ENCODE data around the gene RAB33B.

RAB33B gene

DNA sequence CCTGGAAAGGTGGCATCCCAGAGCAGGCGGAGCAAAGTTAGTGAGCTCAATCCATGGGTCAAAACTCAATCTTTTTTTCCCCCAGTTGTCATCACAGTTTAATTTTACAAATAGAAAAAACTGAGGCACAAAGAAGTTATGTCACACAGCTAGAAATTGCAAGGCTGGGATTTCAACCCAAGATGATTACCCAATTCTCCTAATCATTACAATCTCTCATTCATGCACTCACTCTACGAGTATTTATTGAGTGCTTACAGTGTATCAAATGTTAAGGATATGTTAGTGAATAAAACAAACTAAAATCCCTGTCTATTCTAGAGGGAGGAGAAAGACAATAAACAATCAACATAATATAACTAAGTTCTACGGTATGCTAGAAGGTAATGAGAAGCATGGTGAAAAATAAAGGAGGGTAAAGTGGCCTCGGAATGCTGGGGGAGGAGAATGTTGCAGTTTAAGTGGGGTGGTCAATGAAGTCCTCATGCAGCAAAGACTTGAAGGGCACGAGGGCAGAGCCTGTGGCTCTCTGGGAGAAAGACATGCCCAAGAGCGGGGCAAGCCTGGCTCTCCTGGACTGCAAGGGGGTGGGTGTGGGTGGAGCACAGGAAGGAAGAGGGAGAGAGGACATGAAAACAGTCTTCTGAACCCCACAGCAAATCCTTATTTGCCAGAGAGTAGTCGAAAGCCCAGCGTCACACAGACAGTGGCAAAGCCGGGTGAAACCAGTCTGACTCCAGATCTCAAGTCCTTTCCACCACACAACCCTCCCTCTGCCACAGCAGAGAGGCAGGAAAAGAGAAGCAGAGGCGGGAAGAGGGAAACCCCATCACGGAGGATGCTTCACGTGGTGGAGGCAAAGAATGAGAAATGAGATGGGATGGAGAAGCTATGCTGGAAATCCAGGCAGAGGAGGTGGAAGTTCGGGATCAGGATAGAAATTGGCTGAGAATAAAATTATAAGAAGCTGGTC lies 48.3 kb downstream of the RAB33B start:
- TF ChIP-seq POLR2AphosphoS5 (IDR thresholded peaks at IDR 0.05; ENCODE audit: low read depth) (no peak), GABPA (IDR thresholded peaks at IDR 0.05; ENCODE audit: low read depth) (no peak), SPI1 (IDR thresholded peaks at IDR 0.05; ENCODE audit: borderline replicate concordance, low read depth) (no peak)
- TF ChIP-seq, protein P1, sequence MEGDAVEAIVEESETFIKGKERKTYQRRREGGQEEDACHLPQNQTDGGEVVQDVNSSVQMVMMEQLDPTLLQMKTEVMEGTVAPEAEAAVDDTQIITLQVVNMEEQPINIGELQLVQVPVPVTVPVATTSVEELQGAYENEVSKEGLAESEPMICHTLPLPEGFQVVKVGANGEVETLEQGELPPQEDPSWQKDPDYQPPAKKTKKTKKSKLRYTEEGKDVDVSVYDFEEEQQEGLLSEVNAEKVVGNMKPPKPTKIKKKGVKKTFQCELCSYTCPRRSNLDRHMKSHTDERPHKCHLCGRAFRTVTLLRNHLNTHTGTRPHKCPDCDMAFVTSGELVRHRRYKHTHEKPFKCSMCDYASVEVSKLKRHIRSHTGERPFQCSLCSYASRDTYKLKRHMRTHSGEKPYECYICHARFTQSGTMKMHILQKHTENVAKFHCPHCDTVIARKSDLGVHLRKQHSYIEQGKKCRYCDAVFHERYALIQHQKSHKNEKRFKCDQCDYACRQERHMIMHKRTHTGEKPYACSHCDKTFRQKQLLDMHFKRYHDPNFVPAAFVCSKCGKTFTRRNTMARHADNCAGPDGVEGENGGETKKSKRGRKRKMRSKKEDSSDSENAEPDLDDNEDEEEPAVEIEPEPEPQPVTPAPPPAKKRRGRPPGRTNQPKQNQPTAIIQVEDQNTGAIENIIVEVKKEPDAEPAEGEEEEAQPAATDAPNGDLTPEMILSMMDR (IDR thresholded peaks at IDR 0.05; ENCODE audit: insufficient read depth, low read length): no peak
- TF ChIP-seq, protein P2, sequence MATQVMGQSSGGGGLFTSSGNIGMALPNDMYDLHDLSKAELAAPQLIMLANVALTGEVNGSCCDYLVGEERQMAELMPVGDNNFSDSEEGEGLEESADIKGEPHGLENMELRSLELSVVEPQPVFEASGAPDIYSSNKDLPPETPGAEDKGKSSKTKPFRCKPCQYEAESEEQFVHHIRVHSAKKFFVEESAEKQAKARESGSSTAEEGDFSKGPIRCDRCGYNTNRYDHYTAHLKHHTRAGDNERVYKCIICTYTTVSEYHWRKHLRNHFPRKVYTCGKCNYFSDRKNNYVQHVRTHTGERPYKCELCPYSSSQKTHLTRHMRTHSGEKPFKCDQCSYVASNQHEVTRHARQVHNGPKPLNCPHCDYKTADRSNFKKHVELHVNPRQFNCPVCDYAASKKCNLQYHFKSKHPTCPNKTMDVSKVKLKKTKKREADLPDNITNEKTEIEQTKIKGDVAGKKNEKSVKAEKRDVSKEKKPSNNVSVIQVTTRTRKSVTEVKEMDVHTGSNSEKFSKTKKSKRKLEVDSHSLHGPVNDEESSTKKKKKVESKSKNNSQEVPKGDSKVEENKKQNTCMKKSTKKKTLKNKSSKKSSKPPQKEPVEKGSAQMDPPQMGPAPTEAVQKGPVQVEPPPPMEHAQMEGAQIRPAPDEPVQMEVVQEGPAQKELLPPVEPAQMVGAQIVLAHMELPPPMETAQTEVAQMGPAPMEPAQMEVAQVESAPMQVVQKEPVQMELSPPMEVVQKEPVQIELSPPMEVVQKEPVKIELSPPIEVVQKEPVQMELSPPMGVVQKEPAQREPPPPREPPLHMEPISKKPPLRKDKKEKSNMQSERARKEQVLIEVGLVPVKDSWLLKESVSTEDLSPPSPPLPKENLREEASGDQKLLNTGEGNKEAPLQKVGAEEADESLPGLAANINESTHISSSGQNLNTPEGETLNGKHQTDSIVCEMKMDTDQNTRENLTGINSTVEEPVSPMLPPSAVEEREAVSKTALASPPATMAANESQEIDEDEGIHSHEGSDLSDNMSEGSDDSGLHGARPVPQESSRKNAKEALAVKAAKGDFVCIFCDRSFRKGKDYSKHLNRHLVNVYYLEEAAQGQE (IDR thresholded peaks at IDR 0.05; ENCODE audit: insufficient replicate concordance, low read depth): no peak

DNA sequence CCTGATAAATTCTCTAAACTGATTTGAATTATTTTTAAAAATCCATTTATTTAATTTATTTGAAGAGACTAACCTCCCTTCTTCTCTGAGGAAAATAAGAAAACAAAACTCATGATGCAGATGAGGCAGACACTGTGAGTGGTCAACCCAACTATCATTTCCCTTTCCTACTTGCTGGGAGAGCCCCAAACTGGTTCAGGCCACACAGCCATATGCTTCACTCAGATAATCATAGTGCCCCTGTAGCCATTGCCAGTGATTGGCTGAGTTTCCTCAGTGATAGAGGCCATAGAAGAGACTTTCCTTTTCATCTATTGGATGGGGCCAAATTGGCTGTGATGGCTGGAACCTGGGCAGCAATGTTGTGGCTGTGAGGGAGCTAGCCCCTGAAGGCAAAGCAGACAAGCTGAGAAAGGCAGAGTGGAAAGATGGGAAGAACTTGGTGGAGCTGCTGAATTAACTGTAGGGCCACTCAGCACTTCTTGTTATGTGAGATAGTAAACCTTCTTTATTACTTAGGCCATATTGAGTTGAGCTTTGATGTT lies 49.8 kb downstream of the RAB33B start:
- no peak overlapping the region for H3K27ac ChIP-seq (replicated peaks)
- no peak for DNase-seq (ENCODE audit: low read depth in 1 of 2, low spot score in 1 of 2)
- TF ChIP-seq POLR2AphosphoS5 (IDR thresholded peaks at IDR 0.05; ENCODE audit: low read depth) (no peak), SPI1 (IDR thresholded peaks at IDR 0.05; ENCODE audit: borderline replicate concordance, low read depth) (no peak)
- TF ChIP-seq, protein P2 (IDR thresholded peaks at IDR 0.05; ENCODE audit: insufficient replicate concordance, low read depth): no peak
- no peak overlapping the region for H3K4me3 ChIP-seq (replicated peaks; ENCODE audit: insufficient read depth, low read length)
- no peaks in the 10 kb centered on the region for H3K27me3 ChIP-seq (ENCODE audit: insufficient read depth, poor library complexity, severe bottlenecking)

More for the DNA sequence above, 48.3 kb downstream of the RAB33B start:
- DNase-seq (ENCODE audit: low read depth in 1 of 2, low spot score in 1 of 2): no peak
- H3K27ac ChIP-seq (replicated peaks): no peak overlapping the region
- no peak overlapping the region for H3K4me3 ChIP-seq (replicated peaks; ENCODE audit: insufficient read depth, low read length)
- H3K27me3 ChIP-seq (ENCODE audit: insufficient read depth, poor library complexity, severe bottlenecking): no peaks in the 10 kb centered on the region

DNA sequence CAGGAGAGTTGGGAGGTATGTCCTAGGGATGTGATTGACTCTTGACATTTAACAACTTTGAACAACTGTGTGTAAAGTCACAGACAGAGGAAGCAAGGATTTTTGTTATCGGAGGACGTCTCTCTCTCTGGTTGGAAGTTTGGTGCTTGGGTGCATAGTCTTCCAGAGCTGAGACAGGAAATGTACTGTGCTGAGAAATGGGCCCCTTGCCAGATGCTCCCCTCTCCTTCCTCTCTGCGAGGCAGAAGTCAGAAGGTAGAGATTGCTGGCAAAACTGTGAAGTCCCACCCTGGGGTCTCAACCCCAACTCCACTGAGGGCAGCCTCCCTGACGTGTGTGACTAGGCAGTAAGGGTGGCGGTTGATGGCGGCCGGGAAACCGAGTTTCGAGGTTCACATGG lies 52.9 kb downstream of the RAB33B start:
- no peak overlapping the region for H3K27ac ChIP-seq (replicated peaks)
- DNase-seq (ENCODE audit: low read depth in 1 of 2, low spot score in 1 of 2): no peak
- TF ChIP-seq, protein P1 (IDR thresholded peaks at IDR 0.05; ENCODE audit: insufficient read depth, low read length): no peak
- TF ChIP-seq GABPA (IDR thresholded peaks at IDR 0.05; ENCODE audit: low read depth) (no peak), SPI1 (IDR thresholded peaks at IDR 0.05; ENCODE audit: borderline replicate concordance, low read depth) (no peak), POLR2AphosphoS5 (IDR thresholded peaks at IDR 0.05; ENCODE audit: low read depth) (no peak)
- TF ChIP-seq, protein P2 (IDR thresholded peaks at IDR 0.05; ENCODE audit: insufficient replicate concordance, low read depth): no peak
- no peaks in the 10 kb centered on the region for H3K27me3 ChIP-seq (ENCODE audit: insufficient read depth, poor library complexity, severe bottlenecking)
- H3K4me3 ChIP-seq (replicated peaks; ENCODE audit: insufficient read depth, low read length): no peak overlapping the region
